ENCODE results near the gene KMT2E.
"Not testable (repeated sequence)": the region's sequence is repeated elsewhere in the genome, so short reads cannot be mapped to it uniquely, and the experiment has no call there.

KMT2E gene

DNA sequence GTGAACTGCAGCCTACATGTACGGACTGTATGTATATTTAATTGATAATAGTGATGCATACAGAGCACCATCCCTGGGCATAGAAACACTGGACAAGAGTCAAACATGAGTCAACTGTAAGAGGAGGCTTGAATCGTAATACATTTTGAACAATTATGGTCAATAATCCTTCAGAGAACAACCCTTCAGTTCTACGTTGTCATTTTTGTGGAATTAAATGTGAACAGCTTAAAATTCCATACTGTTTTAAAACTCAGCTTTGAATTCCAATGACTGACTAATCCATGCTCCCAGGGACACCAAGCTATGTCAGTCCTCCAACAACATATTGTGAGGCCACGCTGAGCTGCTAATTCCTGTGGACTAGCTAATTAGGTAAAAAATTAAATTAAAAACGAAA lies 41.5 kb upstream of the KMT2E start:
- H3K4ac ChIP-seq (ENCODE audit: low read depth in 1 of 2, low read length in 2 of 2) = no peak overlapping the region
- no peak overlapping the region for H4K91ac ChIP-seq (ENCODE audit: low read length)
- no peak overlapping the region for H2BK15ac ChIP-seq (ENCODE audit: low read depth, poor library complexity, severe bottlenecking)
- no peaks in the 10 kb centered on the region for H3K79me1 ChIP-seq (replicated peaks; ENCODE audit: low read length, poor library complexity, severe bottlenecking)
- no peak overlapping the region for H3K4me3 ChIP-seq (ENCODE audit: insufficient read depth in 1 of 2, low read depth in 1 of 2, low read length in 2 of 2)
- no peak overlapping the region for H3K4me2 ChIP-seq (ENCODE audit: low read length, poor library complexity, severe bottlenecking)
- no peak overlapping the region for H2AFZ ChIP-seq (ENCODE audit: low read depth, low read length)
- peak overlapping the region; percentile 65 for H3K9ac ChIP-seq (ENCODE audit: low read length)
- no peak overlapping the region for H3K18ac ChIP-seq (ENCODE audit: low read depth in 1 of 2, low read length in 2 of 2)
- H2BK12ac ChIP-seq (ENCODE audit: low read length in 2 of 2) = no peak overlapping the region
- no peaks in the 10 kb centered on the region for H3K9me3 ChIP-seq (ENCODE audit: control insufficient read depth, low read length)
- H3K27me3 ChIP-seq (ENCODE audit: control insufficient read depth in 1 of 2, insufficient read depth in 1 of 2, low read length in 2 of 2) = no peaks in the 10 kb centered on the region
- H2BK120ac ChIP-seq (ENCODE audit: low read depth, low read length) = no peak overlapping the region
- H2AK5ac ChIP-seq (ENCODE audit: low read length, severe bottlenecking) = no peak overlapping the region
- H2BK5ac ChIP-seq (ENCODE audit: low read depth, low read length, poor library complexity, severe bottlenecking) = no peak overlapping the region
- no peak overlapping the region for H3K23ac ChIP-seq (ENCODE audit: low read length in 2 of 2)
- peaks cover 14% of the 10 kb centered on the region for H3K4me1 ChIP-seq (ENCODE audit: control insufficient read depth, insufficient read depth, low read depth, low read length)
- peak; percentile 49 for DNase-seq
- H4K8ac ChIP-seq (ENCODE audit: low read length) = no peak overlapping the region
- no peak overlapping the region for H3K14ac ChIP-seq (ENCODE audit: low read length in 2 of 2)
- peaks cover 0 to 7% of the 10 kb centered on the region in 2 experiments for H3K36me3 ChIP-seq (ENCODE audit: control insufficient read depth in 1 of 2, insufficient read depth in 2 of 2, low read depth in 1 of 2, low read length in 2 of 2)
- WGBS = 46% methylated on average over 3 of the region's 5 CpGs
- H3K27ac ChIP-seq (ENCODE audit: low read length, poor library complexity, severe bottlenecking) = peak overlapping the region; percentile 65

DNA sequence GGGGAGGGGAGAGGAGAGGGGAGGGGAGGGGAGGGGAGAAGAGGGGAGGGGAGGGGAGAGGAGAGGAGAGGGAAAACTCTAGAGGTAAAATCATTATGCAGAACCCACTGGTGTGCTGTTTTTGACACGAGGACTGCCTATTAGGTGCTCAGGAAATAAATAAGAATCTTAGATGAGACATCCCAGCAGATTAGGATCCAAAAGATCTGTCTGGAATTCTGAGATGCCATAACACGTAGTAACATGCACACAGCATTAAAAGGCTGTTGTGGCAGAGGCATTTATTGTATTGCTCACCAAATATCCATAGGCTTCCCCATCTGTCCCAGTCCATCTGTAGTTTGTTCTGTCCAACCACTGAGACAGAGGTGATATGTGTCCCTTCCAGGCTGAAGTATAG lies 40.8 kb upstream of the KMT2E start:
- H3K4ac ChIP-seq (ENCODE audit: low read depth in 1 of 2, low read length in 2 of 2) = no peak overlapping the region
- no peak overlapping the region for H3K4me2 ChIP-seq (ENCODE audit: low read length, poor library complexity, severe bottlenecking)
- 83% methylated on average over 2 of the region's 2 CpGs for WGBS
- H3K27ac ChIP-seq (ENCODE audit: low read length, poor library complexity, severe bottlenecking) = no peak overlapping the region
- no peak overlapping the region for H3K23ac ChIP-seq (ENCODE audit: low read length in 2 of 2)
- H3K79me1 ChIP-seq (replicated peaks; ENCODE audit: low read length, poor library complexity, severe bottlenecking) = peaks cover 5% of the 10 kb centered on the region
- H3K9me3 ChIP-seq (ENCODE audit: control insufficient read depth, low read length) = no peaks in the 10 kb centered on the region
- H3K4me1 ChIP-seq (ENCODE audit: control insufficient read depth, insufficient read depth, low read depth, low read length) = peaks cover 13% of the 10 kb centered on the region
- peak overlapping the region; percentile 18 for H2AK5ac ChIP-seq (ENCODE audit: low read length, severe bottlenecking)
- peak overlapping the region in 1 of 2 experiments; percentile 14 for H3K18ac ChIP-seq (ENCODE audit: low read depth in 1 of 2, low read length in 2 of 2)
- peak overlapping the region; percentile 4 for H2BK120ac ChIP-seq (ENCODE audit: low read depth, low read length)
- H3K4me3 ChIP-seq (ENCODE audit: insufficient read depth in 1 of 2, low read depth in 1 of 2, low read length in 2 of 2) = no peak overlapping the region
- H3K36me3 ChIP-seq (ENCODE audit: control insufficient read depth in 1 of 2, insufficient read depth in 2 of 2, low read depth in 1 of 2, low read length in 2 of 2) = peaks cover 0 to 11% of the 10 kb centered on the region in 2 experiments
- H2BK15ac ChIP-seq (ENCODE audit: low read depth, poor library complexity, severe bottlenecking) = no peak overlapping the region
- H2BK12ac ChIP-seq (ENCODE audit: low read length in 2 of 2) = peak overlapping the region in 1 of 2 experiments; percentile 6
- no peak overlapping the region for H4K91ac ChIP-seq (ENCODE audit: low read length)
- H3K9ac ChIP-seq (ENCODE audit: low read length) = peak overlapping the region; percentile 63
- DNase-seq = no peak
- H3K14ac ChIP-seq (ENCODE audit: low read length in 2 of 2) = no peak overlapping the region
- H4K8ac ChIP-seq (ENCODE audit: low read length) = no peak overlapping the region
- no peak overlapping the region for H2BK5ac ChIP-seq (ENCODE audit: low read depth, low read length, poor library complexity, severe bottlenecking)
- no peaks in the 10 kb centered on the region for H3K27me3 ChIP-seq (ENCODE audit: control insufficient read depth in 1 of 2, insufficient read depth in 1 of 2, low read length in 2 of 2)
- no peak overlapping the region for H2AFZ ChIP-seq (ENCODE audit: low read depth, low read length)

DNA sequence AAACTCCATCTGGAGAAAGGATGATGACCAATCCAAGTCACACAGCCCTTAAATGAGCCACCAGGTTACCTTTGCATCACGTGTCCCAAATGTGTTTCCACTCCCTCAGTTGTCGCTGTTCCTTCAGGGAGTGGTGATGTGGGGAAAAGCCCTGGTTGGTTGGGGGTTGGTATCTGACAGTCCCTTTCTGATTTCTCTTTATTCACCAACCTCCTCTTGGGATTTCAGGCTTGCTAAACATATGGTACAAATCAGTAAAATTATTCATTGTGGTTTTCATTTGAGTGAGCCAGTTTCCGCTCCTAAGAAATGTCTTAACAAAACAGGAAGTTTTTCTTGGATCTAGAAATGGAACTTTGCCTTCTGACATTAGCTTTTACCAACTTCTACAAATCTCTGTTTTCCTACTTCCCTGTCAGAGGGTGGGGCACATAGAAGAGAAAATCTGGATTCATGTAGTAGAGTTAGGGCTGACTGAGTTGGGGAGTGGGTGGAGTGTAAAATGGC lies 40.0 kb upstream of the KMT2E start:
- no peak overlapping the region for H3K4me2 ChIP-seq (ENCODE audit: low read length, poor library complexity, severe bottlenecking)
- no peak overlapping the region for H2BK15ac ChIP-seq (ENCODE audit: low read depth, poor library complexity, severe bottlenecking)
- peak; percentile 44 for DNase-seq
- peak overlapping the region in 1 of 2 experiments; percentile 82 for H3K4ac ChIP-seq (ENCODE audit: low read depth in 1 of 2, low read length in 2 of 2)
- H3K27me3 ChIP-seq (ENCODE audit: control insufficient read depth in 1 of 2, insufficient read depth in 1 of 2, low read length in 2 of 2) = no peaks in the 10 kb centered on the region
- H2BK5ac ChIP-seq (ENCODE audit: low read depth, low read length, poor library complexity, severe bottlenecking) = no peak overlapping the region
- no peak overlapping the region for H3K4me3 ChIP-seq (ENCODE audit: insufficient read depth in 1 of 2, low read depth in 1 of 2, low read length in 2 of 2)
- no peak overlapping the region for H3K14ac ChIP-seq (ENCODE audit: low read length in 2 of 2)
- no peak overlapping the region for H2AFZ ChIP-seq (ENCODE audit: low read depth, low read length)
- H3K4me1 ChIP-seq (ENCODE audit: control insufficient read depth, insufficient read depth, low read depth, low read length) = peaks cover 13% of the 10 kb centered on the region
- WGBS = 50% methylated on average over 2 of the region's 3 CpGs
- peak overlapping the region; percentile 74 for H3K9ac ChIP-seq (ENCODE audit: low read length)
- H2AK5ac ChIP-seq (ENCODE audit: low read length, severe bottlenecking) = peak overlapping the region; percentile 12
- H3K27ac ChIP-seq (ENCODE audit: low read length, poor library complexity, severe bottlenecking) = peak overlapping the region; percentile 70
- H3K36me3 ChIP-seq (ENCODE audit: control insufficient read depth in 1 of 2, insufficient read depth in 2 of 2, low read depth in 1 of 2, low read length in 2 of 2) = peaks cover 0 to 11% of the 10 kb centered on the region in 2 experiments
- H4K91ac ChIP-seq (ENCODE audit: low read length) = no peak overlapping the region
- H3K79me1 ChIP-seq (replicated peaks; ENCODE audit: low read length, poor library complexity, severe bottlenecking) = peaks cover 5% of the 10 kb centered on the region
- H4K8ac ChIP-seq (ENCODE audit: low read length) = peak overlapping the region; percentile 66
- H3K23ac ChIP-seq (ENCODE audit: low read length in 2 of 2) = no peak overlapping the region
- peak overlapping the region; percentile 4 for H2BK120ac ChIP-seq (ENCODE audit: low read depth, low read length)
- peak overlapping the region; percentile 4 to 83 for H2BK12ac ChIP-seq (ENCODE audit: low read length in 2 of 2)
- no peaks in the 10 kb centered on the region for H3K9me3 ChIP-seq (ENCODE audit: control insufficient read depth, low read length)
- peak overlapping the region; percentile 30 to 80 for H3K18ac ChIP-seq (ENCODE audit: low read depth in 1 of 2, low read length in 2 of 2)

DNA sequence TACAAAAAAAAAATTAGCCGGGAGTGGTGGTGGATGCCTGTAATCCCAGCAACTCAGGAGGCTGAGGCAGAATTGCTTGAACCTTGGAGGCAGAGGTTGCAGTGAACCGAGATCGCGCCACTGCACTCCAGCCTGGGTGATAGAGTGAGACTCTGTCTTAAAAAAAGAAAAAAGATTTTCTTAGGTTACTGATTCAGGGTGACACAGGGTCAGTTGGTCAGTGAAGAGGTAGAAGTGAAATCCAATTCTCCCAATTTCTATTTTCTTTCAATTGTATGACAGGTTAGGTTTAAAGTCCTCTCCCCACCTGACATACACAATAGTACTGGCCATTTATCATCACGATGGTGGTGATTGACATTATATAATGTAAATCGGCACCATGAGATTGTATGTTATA lies 38.5 kb upstream of the KMT2E start:
- H3K18ac ChIP-seq (ENCODE audit: low read depth in 1 of 2, low read length in 2 of 2); H3K4me3 ChIP-seq (ENCODE audit: insufficient read depth in 1 of 2, low read depth in 1 of 2, low read length in 2 of 2); H2BK15ac ChIP-seq (ENCODE audit: low read depth, poor library complexity, severe bottlenecking); H3K9me3 ChIP-seq (ENCODE audit: control insufficient read depth, low read length); H2AFZ ChIP-seq (ENCODE audit: low read depth, low read length); H2BK120ac ChIP-seq (ENCODE audit: low read depth, low read length); H3K9ac ChIP-seq (ENCODE audit: low read length); H2AK5ac ChIP-seq (ENCODE audit: low read length, severe bottlenecking); H3K79me1 ChIP-seq (replicated peaks; ENCODE audit: low read length, poor library complexity, severe bottlenecking); DNase-seq; H3K23ac ChIP-seq (ENCODE audit: low read length in 2 of 2); H3K27me3 ChIP-seq (ENCODE audit: control insufficient read depth in 1 of 2, insufficient read depth in 1 of 2, low read length in 2 of 2); H3K27ac ChIP-seq (ENCODE audit: low read length, poor library complexity, severe bottlenecking); H4K91ac ChIP-seq (ENCODE audit: low read length); H2BK5ac ChIP-seq (ENCODE audit: low read depth, low read length, poor library complexity, severe bottlenecking); H4K8ac ChIP-seq (ENCODE audit: low read length); H3K4ac ChIP-seq (ENCODE audit: low read depth in 1 of 2, low read length in 2 of 2); H3K14ac ChIP-seq (ENCODE audit: low read length in 2 of 2); H3K4me2 ChIP-seq (ENCODE audit: low read length, poor library complexity, severe bottlenecking); H2BK12ac ChIP-seq (ENCODE audit: low read length in 2 of 2): not testable (repeated sequence)
- Histone ChIP-seq H3K4me1 (ENCODE audit: control insufficient read depth, insufficient read depth, low read depth, low read length) (peaks cover 16% of the 10 kb centered on the region), H3K36me3 (ENCODE audit: control insufficient read depth in 1 of 2, insufficient read depth in 2 of 2, low read depth in 1 of 2, low read length in 2 of 2) (peaks cover 0 to 17% of the 10 kb centered on the region in 2 experiments)
- WGBS = 100% methylated on average over 4 of the region's 6 CpGs

Measured in mesenchymal stem cell (in vitro differentiated cells and primary cell).